HG02970 (cell line): ENCODE data around the gene DMGDH.
"Not testable (repeated sequence)": the region's sequence is repeated elsewhere in the genome, so short reads cannot be mapped to it uniquely, and the experiment has no call there.

Experiments
- ATAC-seq: cut with Tn5 transposase; IDR thresholded peaks from one replicate; pipeline ENCODE4 v1.9.1; 2021; ENCODE audit warnings: mild to moderate bottlenecking, moderate library complexity, moderate number of reproducible peaks; ENCODE audit not compliant: unreplicated experiment, low FRiP score

Gene DMGDH

GRCh38 chr5:78983194-78983593 lies 86.3 kb downstream of the DMGDH start:
- not testable (repeated sequence) for ATAC-seq

GRCh38 chr5:78979909-78980308 lies 89.6 kb downstream of the DMGDH start:
- ATAC-seq, result no peak

GRCh38 chr5:78979117-78979742 lies 90.2 kb downstream of the DMGDH start:
- no peak for ATAC-seq

- ATAC-seq, result no peak
These were observed 94.4 kb downstream of the DMGDH start for GRCh38 chr5:78975035-78975434.

- no peak for ATAC-seq
These were observed 94.9 kb downstream of the DMGDH start for GRCh38 chr5:78974601-78975000.

GRCh38 chr5:78974011-78974410 lies 95.5 kb downstream of the DMGDH start:
- ATAC-seq, result no peak

- no peak for ATAC-seq
These were observed 96.6 kb downstream of the DMGDH start for GRCh38 chr5:78972654-78973428.

- no peak for ATAC-seq
These were observed 97.5 kb downstream of the DMGDH start for GRCh38 chr5:78971998-78972397.

- ATAC-seq, result no peak
These were observed 100.7 kb downstream of the DMGDH start for GRCh38 chr5:78968781-78969180.

GRCh38 chr5:78964889-78965288 lies 104.6 kb downstream of the DMGDH start:
- no peak for ATAC-seq

- ATAC-seq, result no peak
These were observed 107.7 kb downstream of the DMGDH start for GRCh38 chr5:78961743-78962142.

- no peak for ATAC-seq
These were observed 109.7 kb downstream of the DMGDH start for GRCh38 chr5:78959767-78960166.

- no peak for ATAC-seq
These were observed 110.6 kb downstream of the DMGDH start for GRCh38 chr5:78958672-78959445.

GRCh38 chr5:78956901-78957300 lies 112.6 kb downstream of the DMGDH start:
- no peak for ATAC-seq

GRCh38 chr5:78953092-78953800 lies 116.2 kb downstream of the DMGDH start:
- ATAC-seq, result no peak
